ENCODE results near the gene GRHPR.
"Not testable (repeated sequence)": the region's sequence is repeated elsewhere in the genome, so short reads cannot be mapped to it uniquely, and the experiment has no call there.

GRHPR gene

GRCh38 chr9:37383393-37383792 lies 39.1 kb upstream of the GRHPR start:
- no peak overlapping the region for H3K27ac ChIP-seq (ENCODE audit: low read length)
- no peaks in the 10 kb centered on the region; the same call in 1 of the 2 replicates for H3K4me1 ChIP-seq (ENCODE audit: insufficient read depth, low read length)
- no peaks in the 10 kb centered on the region for H3K9me3 ChIP-seq (ENCODE audit: insufficient read depth, low read depth, low read length)
- no peak overlapping the region for H3K4me3 ChIP-seq (ENCODE audit: low read length)
- H3K27me3 ChIP-seq (ENCODE audit: insufficient read depth, low read length), result no peaks in the 10 kb centered on the region
- H3K36me3 ChIP-seq (ENCODE audit: insufficient read depth, low read depth, low read length), result no peaks in the 10 kb centered on the region
- no peak overlapping the region for H3K9ac ChIP-seq (ENCODE audit: low read depth, low read length)

DNA sequence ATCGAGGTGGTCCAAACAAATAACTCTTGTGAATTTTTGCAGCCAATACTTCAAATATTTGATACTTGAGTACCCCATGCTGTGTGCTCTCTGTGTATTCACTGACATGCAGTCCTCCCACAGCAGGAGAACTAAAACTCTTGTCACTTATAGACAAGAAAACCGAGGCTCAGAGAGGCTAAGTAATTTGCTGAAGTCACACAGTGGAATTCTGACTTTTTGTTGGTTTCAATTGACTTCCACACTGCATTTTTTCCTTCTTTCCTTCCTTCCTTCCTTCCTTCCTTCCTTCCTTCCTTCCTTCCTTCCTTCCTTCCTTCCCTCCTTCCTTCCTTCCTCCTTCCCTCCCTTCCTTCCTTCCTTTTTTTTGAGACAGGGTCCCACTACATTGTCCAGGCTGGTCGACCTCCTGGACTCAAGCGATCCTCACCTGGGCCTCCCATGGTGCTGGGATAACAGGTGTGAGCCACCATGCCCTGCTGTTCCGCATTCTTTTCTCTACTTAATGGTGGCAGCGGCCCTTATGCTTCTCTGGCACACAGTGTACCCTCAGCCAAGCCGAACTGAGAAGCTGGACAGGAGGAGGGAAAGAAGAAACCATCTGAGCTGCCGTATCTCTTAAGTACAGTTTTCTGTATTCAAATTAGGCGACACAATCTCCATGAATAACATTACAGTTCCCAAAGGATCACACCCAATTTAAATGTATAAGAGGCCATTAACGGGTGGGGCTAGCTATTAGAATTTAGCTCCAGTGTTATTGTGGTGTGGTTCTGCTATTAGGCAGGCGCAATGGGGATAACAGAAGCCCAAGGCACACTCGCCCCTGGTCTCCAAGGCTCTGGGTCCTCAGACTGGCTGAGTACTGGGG lies 38.4 kb upstream of the GRHPR start:
- H3K4me3 ChIP-seq (ENCODE audit: low read length), result no peak overlapping the region
- H3K27ac ChIP-seq (ENCODE audit: low read length), result no peak overlapping the region
- no peaks in the 10 kb centered on the region; the same call in 1 of the 2 replicates for H3K4me1 ChIP-seq (ENCODE audit: insufficient read depth, low read length)
- H3K36me3 ChIP-seq (ENCODE audit: insufficient read depth, low read depth, low read length), result no peaks in the 10 kb centered on the region
- no peaks in the 10 kb centered on the region for H3K9me3 ChIP-seq (ENCODE audit: insufficient read depth, low read depth, low read length)
- no peak overlapping the region for H3K9ac ChIP-seq (ENCODE audit: low read depth, low read length)
- H3K27me3 ChIP-seq (ENCODE audit: insufficient read depth, low read length), result no peaks in the 10 kb centered on the region

GRCh38 chr9:37385286-37385685 lies 37.2 kb upstream of the GRHPR start:
- no peak overlapping the region for H3K9ac ChIP-seq (ENCODE audit: low read depth, low read length)
- H3K27me3 ChIP-seq (ENCODE audit: insufficient read depth, low read length), result no peaks in the 10 kb centered on the region
- no peak overlapping the region for H3K27ac ChIP-seq (ENCODE audit: low read length)
- H3K4me1 ChIP-seq (ENCODE audit: insufficient read depth, low read length), result no peaks in the 10 kb centered on the region; the same call in 1 of the 2 replicates
- no peaks in the 10 kb centered on the region for H3K9me3 ChIP-seq (ENCODE audit: insufficient read depth, low read depth, low read length)
- no peak overlapping the region for H3K4me3 ChIP-seq (ENCODE audit: low read length)
- H3K36me3 ChIP-seq (ENCODE audit: insufficient read depth, low read depth, low read length), result no peaks in the 10 kb centered on the region

- H3K9me3 ChIP-seq (ENCODE audit: insufficient read depth, low read depth, low read length), result no peaks in the 10 kb centered on the region
- H3K4me1 ChIP-seq (ENCODE audit: insufficient read depth, low read length), result no peaks in the 10 kb centered on the region; the same call in 1 of the 2 replicates
- H3K27ac ChIP-seq (ENCODE audit: low read length), result no peak overlapping the region
- no peak overlapping the region for H3K4me3 ChIP-seq (ENCODE audit: low read length)
- H3K36me3 ChIP-seq (ENCODE audit: insufficient read depth, low read depth, low read length), result no peaks in the 10 kb centered on the region
- H3K27me3 ChIP-seq (ENCODE audit: insufficient read depth, low read length), result no peaks in the 10 kb centered on the region
- H3K9ac ChIP-seq (ENCODE audit: low read depth, low read length), result no peak overlapping the region
These were observed 35.5 kb upstream of the GRHPR start for GRCh38 chr9:37386988-37387387.

DNA sequence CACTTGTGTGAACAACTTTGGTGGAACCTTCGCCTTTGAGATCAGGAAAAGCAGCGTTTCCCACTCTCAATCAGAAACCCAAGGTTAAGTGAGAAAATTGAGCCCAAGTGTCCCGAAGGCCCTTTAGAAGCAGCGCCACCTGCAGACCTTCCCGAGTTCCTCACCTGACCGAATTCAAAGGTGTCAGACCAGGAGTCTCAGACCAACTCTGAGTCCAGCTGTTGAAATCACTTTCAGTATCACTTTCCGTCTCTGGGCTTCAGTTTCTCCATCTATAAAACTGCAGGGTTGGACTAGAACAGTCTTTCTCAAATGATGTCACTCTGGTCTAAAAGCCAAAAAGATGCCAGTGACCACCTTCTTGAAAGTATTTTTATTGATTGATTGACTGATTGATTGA lies 31.7 kb upstream of the GRHPR start:
- H3K9me3 ChIP-seq (ENCODE audit: insufficient read depth, low read depth, low read length), result no peaks in the 10 kb centered on the region
- no peaks in the 10 kb centered on the region for H3K36me3 ChIP-seq (ENCODE audit: insufficient read depth, low read depth, low read length)
- no peak overlapping the region for H3K9ac ChIP-seq (ENCODE audit: low read depth, low read length)
- H3K27me3 ChIP-seq (ENCODE audit: insufficient read depth, low read length), result no peaks in the 10 kb centered on the region
- no peaks in the 10 kb centered on the region for H3K4me1 ChIP-seq (ENCODE audit: insufficient read depth, low read length)
- no peak overlapping the region for H3K4me3 ChIP-seq (ENCODE audit: low read length)
- no peak overlapping the region for H3K27ac ChIP-seq (ENCODE audit: low read length)

GRCh38 chr9:37392272-37392671 lies 30.2 kb upstream of the GRHPR start:
- no peaks in the 10 kb centered on the region for H3K36me3 ChIP-seq (ENCODE audit: insufficient read depth, low read depth, low read length)
- no peak overlapping the region for H3K4me3 ChIP-seq (ENCODE audit: low read length)
- H3K27me3 ChIP-seq (ENCODE audit: insufficient read depth, low read length), result no peaks in the 10 kb centered on the region
- H3K4me1 ChIP-seq (ENCODE audit: insufficient read depth, low read length), result no peaks in the 10 kb centered on the region
- H3K9ac ChIP-seq (ENCODE audit: low read depth, low read length), result no peak overlapping the region
- no peaks in the 10 kb centered on the region for H3K9me3 ChIP-seq (ENCODE audit: insufficient read depth, low read depth, low read length)
- no peak overlapping the region for H3K27ac ChIP-seq (ENCODE audit: low read length)

- no peaks in the 10 kb centered on the region for H3K27me3 ChIP-seq (ENCODE audit: insufficient read depth, low read length)
- H3K9ac ChIP-seq (ENCODE audit: low read depth, low read length), result no peak overlapping the region
- H3K9me3 ChIP-seq (ENCODE audit: insufficient read depth, low read depth, low read length), result no peaks in the 10 kb centered on the region
- no peaks in the 10 kb centered on the region for H3K36me3 ChIP-seq (ENCODE audit: insufficient read depth, low read depth, low read length)
- H3K4me3 ChIP-seq (ENCODE audit: low read length), result no peak overlapping the region
- H3K27ac ChIP-seq (ENCODE audit: low read length), result no peak overlapping the region
- H3K4me1 ChIP-seq (ENCODE audit: insufficient read depth, low read length), result no peaks in the 10 kb centered on the region
These were observed 27.3 kb upstream of the GRHPR start for GRCh38 chr9:37395229-37395628.

DNA sequence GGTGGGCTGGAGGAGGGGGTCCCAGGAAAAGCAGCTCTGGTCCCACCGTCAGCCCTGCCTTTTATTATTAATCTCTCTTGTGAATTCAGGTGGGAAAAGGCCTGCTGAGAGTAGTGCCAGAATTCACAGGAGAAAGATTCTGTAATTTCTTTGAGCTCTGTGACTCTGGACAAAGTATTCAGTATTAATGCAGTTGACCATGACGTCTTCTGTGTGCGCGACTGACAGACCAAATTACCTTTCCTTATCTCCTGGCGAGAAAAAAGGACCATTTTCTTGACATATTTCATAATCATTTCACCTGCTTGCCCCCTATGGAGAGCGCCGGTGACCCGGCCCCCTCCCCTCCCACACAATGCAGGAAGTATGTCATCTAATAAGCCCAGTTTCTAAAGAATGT lies 26.8 kb upstream of the GRHPR start:
- Histone ChIP-seq H3K4me1 (ENCODE audit: insufficient read depth, low read length) (no peaks in the 10 kb centered on the region), H3K9ac (ENCODE audit: low read depth, low read length) (no peak overlapping the region), H3K9me3 (ENCODE audit: insufficient read depth, low read depth, low read length) (no peaks in the 10 kb centered on the region), H3K4me3 (ENCODE audit: low read length) (no peak overlapping the region), H3K27ac (ENCODE audit: low read length) (no peak overlapping the region), H3K27me3 (ENCODE audit: insufficient read depth, low read length) (no peaks in the 10 kb centered on the region), H3K36me3 (ENCODE audit: insufficient read depth, low read depth, low read length) (no peaks in the 10 kb centered on the region)

DNA sequence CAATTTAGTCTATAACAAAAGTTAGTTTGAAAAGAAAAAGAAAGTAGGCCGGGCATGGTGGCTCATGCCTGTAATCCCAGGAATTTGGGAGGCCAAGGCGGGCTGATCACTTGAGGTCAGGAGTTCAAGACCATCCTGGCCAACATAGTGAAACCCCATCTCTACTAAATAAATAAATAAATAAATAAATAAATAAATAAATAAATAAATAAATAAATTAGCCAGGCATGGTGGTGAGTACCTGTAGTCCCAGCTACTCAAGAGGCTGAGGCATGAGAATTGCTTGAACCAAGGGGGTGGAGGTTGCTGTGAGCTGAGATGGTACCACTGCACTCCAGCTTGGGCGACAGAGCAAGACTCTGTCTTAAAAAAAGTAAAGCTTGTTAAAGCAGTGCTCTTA lies 24.5 kb upstream of the GRHPR start:
- H3K36me3 ChIP-seq (ENCODE audit: insufficient read depth, low read depth, low read length); H3K4me1 ChIP-seq (ENCODE audit: insufficient read depth, low read length); H3K27ac ChIP-seq (ENCODE audit: low read length); H3K9ac ChIP-seq (ENCODE audit: low read depth, low read length); H3K9me3 ChIP-seq (ENCODE audit: insufficient read depth, low read depth, low read length); H3K27me3 ChIP-seq (ENCODE audit: insufficient read depth, low read length); H3K4me3 ChIP-seq (ENCODE audit: low read length): not testable (repeated sequence)

DNA sequence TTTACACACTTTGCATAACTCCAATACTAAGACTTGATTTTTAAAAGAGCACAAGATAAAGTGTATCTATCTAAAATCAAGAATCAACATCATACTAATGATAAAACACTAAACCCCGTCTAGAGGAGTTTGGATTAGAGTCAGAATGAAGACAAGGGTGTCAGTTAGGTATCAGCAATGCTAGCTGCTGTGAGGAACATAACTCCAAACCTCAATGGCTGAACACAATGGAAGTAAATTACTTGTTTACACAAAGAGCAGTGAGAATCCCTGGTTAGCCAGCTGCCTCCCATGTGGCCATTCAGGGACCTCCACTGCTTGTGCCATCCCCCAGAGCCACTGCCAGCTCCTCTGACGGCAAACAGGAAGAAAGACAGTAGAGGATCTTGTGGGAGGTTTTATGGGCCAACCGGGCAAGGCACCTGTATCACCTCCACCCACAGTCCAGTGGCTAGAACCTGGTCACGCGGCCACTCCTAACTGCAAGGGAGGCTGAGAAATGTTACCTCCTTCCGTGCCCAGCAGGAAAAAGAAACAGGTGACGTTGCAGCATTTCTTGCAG lies 24.0 kb upstream of the GRHPR start:
- H3K27me3 ChIP-seq (ENCODE audit: insufficient read depth, low read length), result no peaks in the 10 kb centered on the region
- H3K27ac ChIP-seq (ENCODE audit: low read length), result no peak overlapping the region
- no peaks in the 10 kb centered on the region for H3K4me1 ChIP-seq (ENCODE audit: insufficient read depth, low read length)
- H3K36me3 ChIP-seq (ENCODE audit: insufficient read depth, low read depth, low read length), result no peaks in the 10 kb centered on the region
- no peak overlapping the region for H3K9ac ChIP-seq (ENCODE audit: low read depth, low read length)
- no peak overlapping the region for H3K4me3 ChIP-seq (ENCODE audit: low read length)
- H3K9me3 ChIP-seq (ENCODE audit: insufficient read depth, low read depth, low read length), result no peaks in the 10 kb centered on the region

GRCh38 chr9:37399336-37399735 lies 23.2 kb upstream of the GRHPR start:
- H3K4me3 ChIP-seq (ENCODE audit: low read length), result no peak overlapping the region
- H3K27ac ChIP-seq (ENCODE audit: low read length), result no peak overlapping the region
- no peaks in the 10 kb centered on the region for H3K36me3 ChIP-seq (ENCODE audit: insufficient read depth, low read depth, low read length)
- no peaks in the 10 kb centered on the region for H3K9me3 ChIP-seq (ENCODE audit: insufficient read depth, low read depth, low read length)
- H3K9ac ChIP-seq (ENCODE audit: low read depth, low read length), result no peak overlapping the region
- H3K27me3 ChIP-seq (ENCODE audit: insufficient read depth, low read length), result no peaks in the 10 kb centered on the region
- no peaks in the 10 kb centered on the region for H3K4me1 ChIP-seq (ENCODE audit: insufficient read depth, low read length)

DNA sequence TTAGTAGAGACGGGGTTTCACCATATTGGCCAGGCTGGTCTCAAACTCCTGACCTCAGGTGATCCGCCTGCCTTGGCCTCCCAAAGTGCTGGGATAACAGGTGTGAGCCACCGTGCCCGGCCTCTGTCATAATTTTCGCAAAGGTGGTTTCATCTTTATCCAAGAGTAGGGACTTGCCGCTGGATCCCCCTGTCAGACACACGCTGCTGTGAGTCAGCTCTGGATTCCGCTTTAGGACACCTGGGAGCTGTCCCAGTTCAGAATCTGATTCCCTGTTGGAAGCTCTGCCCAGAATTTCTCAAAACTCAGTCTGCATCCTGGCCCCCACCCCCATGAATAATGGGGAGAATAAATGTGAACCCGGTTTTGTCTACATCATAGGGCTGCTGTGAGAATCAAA lies 17.9 kb upstream of the GRHPR start:
- Histone ChIP-seq H3K4me1 (ENCODE audit: insufficient read depth, low read length) (no peaks in the 10 kb centered on the region), H3K27ac (ENCODE audit: low read length) (no peak overlapping the region), H3K9me3 (ENCODE audit: insufficient read depth, low read depth, low read length) (no peaks in the 10 kb centered on the region), H3K36me3 (ENCODE audit: insufficient read depth, low read depth, low read length) (no peaks in the 10 kb centered on the region), H3K4me3 (ENCODE audit: low read length) (no peak overlapping the region), H3K9ac (ENCODE audit: low read depth, low read length) (no peak overlapping the region), H3K27me3 (ENCODE audit: insufficient read depth, low read length) (no peaks in the 10 kb centered on the region)
